Nephron (organoid): ENCODE results near the gene LRRC8B.
"Not testable (repeated sequence)": the region's sequence is repeated elsewhere in the genome, so short reads cannot be mapped to it uniquely, and the experiment has no call there.

Experiments
- H3K27ac Mint-ChIP-seq, 3 experiments: 2 replicates each; pipeline ENCODE4 v1.8.0; 2020; ENCODE audit warnings: mixed read lengths in 3 of 3, mild to moderate bottlenecking in 2 of 3, moderate library complexity in 1 of 3
- H3K27me3 Mint-ChIP-seq: 2 replicates; pipeline ENCODE4 v1.8.0; 2021; ENCODE audit warnings: low read depth, mild to moderate bottlenecking, moderate library complexity, mixed read lengths
- H3K36me3 Mint-ChIP-seq: 2 replicates; pipeline ENCODE4 v1.8.0; 2020; ENCODE audit warnings: low read depth, mixed read lengths
- H3K4me1 Mint-ChIP-seq: 2 replicates; pipeline ENCODE4 v1.8.0; 2020; ENCODE audit warnings: mixed read lengths
- H3K4me3 Mint-ChIP-seq, 3 experiments: 2 replicates each; pipeline ENCODE4 v1.8.0; 2020; ENCODE audit warnings: mild to moderate bottlenecking in 3 of 3, mixed read lengths in 3 of 3, moderate library complexity in 2 of 3
- H3K9me3 Mint-ChIP-seq: 2 replicates; pipeline ENCODE4 v1.8.0; 2020; ENCODE audit warnings: mixed read lengths
- CTCF ChIP-seq, 3 experiments: fragments of 200-600 bp; sonication (generic); IDR thresholded peaks; one replicate each; pipeline ENCODE4 v1.5.0; 2021; ENCODE audit warnings: antibody characterized with exemption in 3 of 3; ENCODE audit not compliant: unreplicated experiment in 3 of 3

LRRC8B gene

GRCh38 chr1:89590341-89591080, 65.9 kb downstream of the LRRC8B start:
- Mint-ChIP-seq H3K36me3 (no peaks in the 10 kb centered on the region), H3K9me3 (no peaks in the 10 kb centered on the region), H3K4me1 (no peaks in the 10 kb centered on the region), H3K4me3 (no peak overlapping the region), H3K27ac (no peak overlapping the region), H3K27me3 (no peaks in the 10 kb centered on the region)
- TF ChIP-seq CTCF (IDR thresholded peaks at IDR 0.05; ENCODE audit: unreplicated experiment in 3 of 3): no peak

GRCh38 chr1:89592861-89593302, 68.3 kb downstream of the LRRC8B start:
- not testable (repeated sequence) for H3K4me3 Mint-ChIP-seq, H3K36me3 Mint-ChIP-seq, H3K4me1 Mint-ChIP-seq, H3K9me3 Mint-ChIP-seq, H3K27ac Mint-ChIP-seq, H3K27me3 Mint-ChIP-seq

GRCh38 chr1:89594096-89594740, 69.6 kb downstream of the LRRC8B start:
- Mint-ChIP-seq H3K36me3 (no peaks in the 10 kb centered on the region), H3K27me3 (no peaks in the 10 kb centered on the region), H3K27ac (no peak overlapping the region), H3K4me3 (no peak overlapping the region), H3K4me1 (no peaks in the 10 kb centered on the region), H3K9me3 (no peaks in the 10 kb centered on the region)
- no peak for TF ChIP-seq CTCF (IDR thresholded peaks at IDR 0.05; ENCODE audit: unreplicated experiment in 3 of 3)

- no peak for TF ChIP-seq CTCF (IDR thresholded peaks at IDR 0.05; ENCODE audit: unreplicated experiment in 3 of 3)
- no peak overlapping the region for H3K4me3 Mint-ChIP-seq
- no peaks in the 10 kb centered on the region for H3K36me3 Mint-ChIP-seq
- H3K9me3 Mint-ChIP-seq: no peaks in the 10 kb centered on the region
- no peaks in the 10 kb centered on the region for H3K4me1 Mint-ChIP-seq
- H3K27ac Mint-ChIP-seq: no peak overlapping the region
- H3K27me3 Mint-ChIP-seq: peaks cover 4% of the 10 kb centered on the region
Measured at GRCh38 chr1:89596698-89597097, 72.1 kb downstream of the LRRC8B start.

- no peaks in the 10 kb centered on the region for H3K9me3 Mint-ChIP-seq
- H3K27me3 Mint-ChIP-seq: peaks cover 4% of the 10 kb centered on the region
- TF ChIP-seq CTCF (IDR thresholded peaks at IDR 0.05; ENCODE audit: unreplicated experiment in 3 of 3): peak; percentile 58 to 71 (median 61)
- H3K27ac Mint-ChIP-seq: no peak overlapping the region
- no peak overlapping the region for H3K4me3 Mint-ChIP-seq
- no peaks in the 10 kb centered on the region for H3K4me1 Mint-ChIP-seq
- no peaks in the 10 kb centered on the region for H3K36me3 Mint-ChIP-seq
Measured at GRCh38 chr1:89598450-89599331, 74.1 kb downstream of the LRRC8B start.

- Mint-ChIP-seq H3K27ac (no peak overlapping the region), H3K36me3 (no peaks in the 10 kb centered on the region), H3K27me3 (peaks cover 4% of the 10 kb centered on the region), H3K4me3 (no peak overlapping the region), H3K9me3 (no peaks in the 10 kb centered on the region), H3K4me1 (no peaks in the 10 kb centered on the region)
- TF ChIP-seq CTCF (IDR thresholded peaks at IDR 0.05; ENCODE audit: unreplicated experiment in 3 of 3): no peak
Measured at GRCh38 chr1:89599332-89599630, 74.7 kb downstream of the LRRC8B start.
